ENCODE data around the gene SOX6.

The SOX6 gene

DNA sequence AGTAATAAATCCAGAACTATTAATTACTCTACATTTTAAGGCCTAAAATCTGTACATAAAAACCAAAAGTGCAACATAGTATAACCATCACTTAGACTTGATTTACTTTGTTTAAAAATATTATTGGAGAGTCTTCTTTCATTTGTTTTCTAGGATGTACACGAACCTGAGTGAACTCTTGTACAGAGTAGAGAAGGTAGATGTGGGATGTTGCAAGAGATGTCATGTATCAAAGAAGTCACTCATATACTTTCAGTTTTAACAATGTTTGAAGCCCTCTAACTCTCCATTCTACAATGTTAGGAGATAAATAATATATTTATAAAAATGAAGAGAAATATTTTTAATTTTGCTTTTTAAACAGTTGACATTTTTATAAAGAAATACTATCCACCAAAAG, 38.6 kb downstream of the SOX6 start:
- no peaks in the 10 kb centered on the region for H3K4me1 ChIP-seq

DNA sequence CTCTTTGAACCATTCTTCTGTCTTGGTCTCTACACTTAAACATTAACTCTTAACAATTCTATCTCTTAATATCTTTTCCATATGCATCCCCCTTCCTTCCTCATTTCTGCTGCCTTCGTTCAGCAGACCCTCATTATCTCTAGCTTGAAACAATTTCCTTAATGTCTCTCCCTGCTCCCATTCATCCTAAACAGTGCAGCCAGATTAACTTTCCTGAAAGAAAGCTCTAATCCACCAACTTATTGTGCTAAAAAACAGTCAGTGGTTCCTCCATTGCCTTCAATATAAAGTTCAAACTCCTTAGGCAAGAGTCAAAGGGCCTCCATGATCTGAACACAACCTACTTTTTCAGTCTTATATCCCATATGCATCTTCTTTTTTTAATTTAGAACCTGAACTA, 42.5 kb downstream of the SOX6 start:
- no peak overlapping the region for H3K4me3 ChIP-seq (ENCODE audit: low read depth, low read length)
- TF ChIP-seq, protein P1, sequence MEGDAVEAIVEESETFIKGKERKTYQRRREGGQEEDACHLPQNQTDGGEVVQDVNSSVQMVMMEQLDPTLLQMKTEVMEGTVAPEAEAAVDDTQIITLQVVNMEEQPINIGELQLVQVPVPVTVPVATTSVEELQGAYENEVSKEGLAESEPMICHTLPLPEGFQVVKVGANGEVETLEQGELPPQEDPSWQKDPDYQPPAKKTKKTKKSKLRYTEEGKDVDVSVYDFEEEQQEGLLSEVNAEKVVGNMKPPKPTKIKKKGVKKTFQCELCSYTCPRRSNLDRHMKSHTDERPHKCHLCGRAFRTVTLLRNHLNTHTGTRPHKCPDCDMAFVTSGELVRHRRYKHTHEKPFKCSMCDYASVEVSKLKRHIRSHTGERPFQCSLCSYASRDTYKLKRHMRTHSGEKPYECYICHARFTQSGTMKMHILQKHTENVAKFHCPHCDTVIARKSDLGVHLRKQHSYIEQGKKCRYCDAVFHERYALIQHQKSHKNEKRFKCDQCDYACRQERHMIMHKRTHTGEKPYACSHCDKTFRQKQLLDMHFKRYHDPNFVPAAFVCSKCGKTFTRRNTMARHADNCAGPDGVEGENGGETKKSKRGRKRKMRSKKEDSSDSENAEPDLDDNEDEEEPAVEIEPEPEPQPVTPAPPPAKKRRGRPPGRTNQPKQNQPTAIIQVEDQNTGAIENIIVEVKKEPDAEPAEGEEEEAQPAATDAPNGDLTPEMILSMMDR (IDR thresholded peaks at IDR 0.05): no peak

More for the DNA sequence above, 38.6 kb downstream of the SOX6 start:
- Histone ChIP-seq H3K79me2 (no peaks in the 10 kb centered on the region), H3K4me3 (ENCODE audit: low read depth, low read length) (no peak overlapping the region), H3K4me2 (ENCODE audit: low read length) (no peak overlapping the region), H3K27ac (no peak overlapping the region), H3K36me3 (ENCODE audit: control insufficient read depth, insufficient read depth, low read length) (no peaks in the 10 kb centered on the region), H3K9ac (no peak overlapping the region), H2AFZ (no peak overlapping the region), H3K27me3 (ENCODE audit: control insufficient read depth, insufficient read depth, low read length) (no peaks in the 10 kb centered on the region), H3K9me3 (ENCODE audit: control insufficient read depth, low read length) (no peaks in the 10 kb centered on the region)
- TF ChIP-seq, protein P1 (IDR thresholded peaks at IDR 0.05): no peak

DNA sequence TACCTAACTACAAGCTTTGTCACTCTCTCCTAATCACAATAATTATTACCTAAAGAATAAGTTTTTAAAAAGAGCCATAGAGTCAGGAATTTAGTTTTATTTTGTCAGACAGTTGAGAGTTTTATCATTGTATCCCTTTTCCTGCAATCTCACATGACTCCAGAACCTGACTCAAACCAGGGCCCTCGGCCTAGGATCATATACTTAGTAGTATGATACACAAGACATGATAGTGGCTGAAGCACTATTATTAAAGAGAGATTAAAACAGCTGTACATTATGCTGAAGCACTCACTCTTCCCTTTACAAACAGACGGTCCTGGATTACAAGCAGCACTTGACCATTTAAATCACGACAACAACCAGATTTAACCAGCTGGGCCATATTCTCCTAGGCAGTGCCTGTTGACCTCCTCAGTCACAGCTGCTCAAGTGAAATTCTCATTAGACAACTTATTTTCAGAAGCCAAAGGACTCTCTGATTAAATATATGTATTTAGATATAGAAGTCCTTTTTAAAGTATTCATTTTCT, 44.0 kb downstream of the SOX6 start:
- Histone ChIP-seq H2AFZ (no peak overlapping the region), H3K36me3 (ENCODE audit: control insufficient read depth, insufficient read depth, low read length) (no peaks in the 10 kb centered on the region), H3K4me3 (ENCODE audit: low read depth, low read length) (no peak overlapping the region), H3K9ac (no peak overlapping the region), H3K79me2 (no peaks in the 10 kb centered on the region), H3K4me1 (no peaks in the 10 kb centered on the region), H3K27ac (no peak overlapping the region), H3K27me3 (ENCODE audit: control insufficient read depth, insufficient read depth, low read length) (no peaks in the 10 kb centered on the region), H3K9me3 (ENCODE audit: control insufficient read depth, low read length) (no peaks in the 10 kb centered on the region), H3K4me2 (ENCODE audit: low read length) (no peak overlapping the region)
- TF ChIP-seq, protein P1 (IDR thresholded peaks at IDR 0.05): no peak

More for the DNA sequence above, 42.5 kb downstream of the SOX6 start:
- no peak overlapping the region for H3K9ac ChIP-seq
- no peak overlapping the region for H3K27ac ChIP-seq
- no peaks in the 10 kb centered on the region for H3K9me3 ChIP-seq (ENCODE audit: control insufficient read depth, low read length)
- H3K27me3 ChIP-seq (ENCODE audit: control insufficient read depth, insufficient read depth, low read length): no peaks in the 10 kb centered on the region
- no peak overlapping the region for H3K4me2 ChIP-seq (ENCODE audit: low read length)
- no peaks in the 10 kb centered on the region for H3K36me3 ChIP-seq (ENCODE audit: control insufficient read depth, insufficient read depth, low read length)
- H3K4me1 ChIP-seq: no peaks in the 10 kb centered on the region
- H2AFZ ChIP-seq: no peak overlapping the region
- H3K79me2 ChIP-seq: no peaks in the 10 kb centered on the region

DNA sequence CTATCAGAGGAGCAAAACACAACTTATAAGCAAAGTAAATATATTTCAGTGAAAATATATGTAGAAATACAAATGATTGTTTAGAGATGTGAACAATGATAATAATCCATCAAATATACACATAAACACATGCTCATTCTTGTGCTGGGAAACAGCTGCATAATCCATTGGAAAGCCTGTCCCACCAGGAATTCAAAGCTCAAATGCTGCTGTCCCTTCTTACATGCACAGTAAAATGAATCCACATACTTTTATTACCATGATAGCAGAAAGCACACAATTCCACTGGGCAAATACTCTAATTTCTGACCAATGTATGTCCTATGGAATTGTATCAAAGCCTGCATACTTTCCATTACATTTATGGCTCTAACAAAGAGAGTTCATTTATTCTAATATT, 44.5 kb downstream of the SOX6 start:
- TF ChIP-seq, protein P1 (IDR thresholded peaks at IDR 0.05): no peak
- Histone ChIP-seq H3K4me3 (ENCODE audit: low read depth, low read length) (no peak overlapping the region), H2AFZ (no peak overlapping the region), H3K4me2 (ENCODE audit: low read length) (no peak overlapping the region), H3K4me1 (no peaks in the 10 kb centered on the region), H3K79me2 (no peaks in the 10 kb centered on the region), H3K27ac (no peak overlapping the region), H3K36me3 (ENCODE audit: control insufficient read depth, insufficient read depth, low read length) (no peaks in the 10 kb centered on the region), H3K9ac (no peak overlapping the region), H3K27me3 (ENCODE audit: control insufficient read depth, insufficient read depth, low read length) (no peaks in the 10 kb centered on the region), H3K9me3 (ENCODE audit: control insufficient read depth, low read length) (no peaks in the 10 kb centered on the region)

DNA sequence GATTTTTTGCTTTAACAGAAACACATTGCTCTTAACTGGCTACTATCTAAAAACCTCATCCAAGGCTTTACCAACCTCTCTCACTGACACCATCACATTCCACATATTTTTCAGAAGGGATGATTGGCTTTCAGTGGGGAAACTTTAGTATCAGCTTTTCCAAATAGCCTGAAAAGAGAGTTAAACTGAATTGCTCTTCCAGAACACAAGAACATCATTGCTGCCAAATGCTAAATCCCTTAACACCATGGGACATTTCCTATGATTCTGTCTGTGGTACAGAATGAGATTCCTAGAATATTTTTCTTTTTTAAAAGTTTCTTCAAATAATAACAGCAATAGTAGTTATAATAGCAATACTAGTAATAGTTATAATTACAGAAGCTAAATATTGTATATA, 45.4 kb downstream of the SOX6 start:
- H3K27me3 ChIP-seq (ENCODE audit: control insufficient read depth, insufficient read depth, low read length): no peaks in the 10 kb centered on the region
- no peaks in the 10 kb centered on the region for H3K9me3 ChIP-seq (ENCODE audit: control insufficient read depth, low read length)
- TF ChIP-seq, protein P1 (IDR thresholded peaks at IDR 0.05): no peak

More for the DNA sequence above, 45.4 kb downstream of the SOX6 start:
- no peak overlapping the region for H3K9ac ChIP-seq
- H3K4me3 ChIP-seq (ENCODE audit: low read depth, low read length): no peak overlapping the region
- H3K36me3 ChIP-seq (ENCODE audit: control insufficient read depth, insufficient read depth, low read length): no peaks in the 10 kb centered on the region
- no peak overlapping the region for H2AFZ ChIP-seq
- no peak overlapping the region for H3K27ac ChIP-seq
- H3K4me2 ChIP-seq (ENCODE audit: low read length): no peak overlapping the region
- H3K79me2 ChIP-seq: no peaks in the 10 kb centered on the region
- H3K4me1 ChIP-seq: no peaks in the 10 kb centered on the region

All from parathyroid adenoma (tissue), 2 donors.